Stimulated activated naive CD8-positive, alpha-beta T cell treated with anti-CD3 and anti-CD28 coated beads, Interleukin-15, Interleukin-2, amounts not matched to agents 100 ng/mL and 50 ng/mL, for 24 hours (primary cell): Measurements from ENCODE around the gene SH3D19.
"Not testable (repeated sequence)": the region's sequence is repeated elsewhere in the genome, so short reads cannot be mapped to it uniquely, and the experiment has no call there.

ENCODE experiments used
- H3K27ac Mint-ChIP-seq: one replicate; pipeline ENCODE4 v1.8.0; 2021; ENCODE audit warnings: mild to moderate bottlenecking, mixed read lengths
- H3K27me3 Mint-ChIP-seq: one replicate; pipeline ENCODE4 v1.8.0; 2021; ENCODE audit warnings: mixed read lengths
- H3K36me3 Mint-ChIP-seq: one replicate; pipeline ENCODE4 v1.8.0; 2021; ENCODE audit warnings: low read depth, mixed read lengths
- H3K4me1 Mint-ChIP-seq: one replicate; pipeline ENCODE4 v1.8.0; 2021; ENCODE audit warnings: low read depth, mixed read lengths
- H3K4me3 Mint-ChIP-seq: one replicate; pipeline ENCODE4 v1.8.0; 2021; ENCODE audit warnings: mild to moderate bottlenecking, mixed read lengths
- H3K9me3 Mint-ChIP-seq: one replicate; pipeline ENCODE4 v1.8.0; 2021; ENCODE audit warnings: mixed read lengths

The SH3D19 gene

DNA sequence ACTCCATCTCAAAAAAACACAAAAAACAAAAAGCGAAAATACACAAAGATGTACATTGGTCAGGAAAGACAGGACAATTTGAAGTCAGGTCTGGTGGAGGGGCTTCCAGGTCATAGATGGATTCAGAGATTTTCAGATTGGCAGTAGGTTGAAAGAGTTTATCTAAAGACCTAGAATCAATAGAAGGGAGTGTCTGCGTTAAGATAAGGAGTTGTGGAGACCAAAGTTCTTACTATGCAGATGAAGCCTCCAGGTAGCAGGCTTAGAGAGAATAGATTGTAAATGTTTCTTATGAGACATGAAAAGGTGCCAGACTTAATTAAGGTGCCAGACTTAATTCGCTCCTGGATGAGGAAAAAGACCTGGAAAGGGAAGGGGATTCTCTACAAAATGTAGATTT lies 232.9 kb downstream of the SH3D19 start:
- H3K4me1 Mint-ChIP-seq: peaks cover 6% of the 10 kb centered on the region
- no peaks in the 10 kb centered on the region for H3K36me3 Mint-ChIP-seq
- no peak overlapping the region for H3K27ac Mint-ChIP-seq
- H3K27me3 Mint-ChIP-seq: peaks cover 4% of the 10 kb centered on the region
- H3K9me3 Mint-ChIP-seq: no peaks in the 10 kb centered on the region
- no peak overlapping the region for H3K4me3 Mint-ChIP-seq

GRCh38 chr4:151091047-151091446 lies 234.4 kb downstream of the SH3D19 start:
- Mint-ChIP-seq H3K36me3 (no peaks in the 10 kb centered on the region), H3K27ac (no peak overlapping the region), H3K9me3 (no peaks in the 10 kb centered on the region), H3K27me3 (peaks cover 4% of the 10 kb centered on the region), H3K4me1 (no peaks in the 10 kb centered on the region), H3K4me3 (no peak overlapping the region)

DNA sequence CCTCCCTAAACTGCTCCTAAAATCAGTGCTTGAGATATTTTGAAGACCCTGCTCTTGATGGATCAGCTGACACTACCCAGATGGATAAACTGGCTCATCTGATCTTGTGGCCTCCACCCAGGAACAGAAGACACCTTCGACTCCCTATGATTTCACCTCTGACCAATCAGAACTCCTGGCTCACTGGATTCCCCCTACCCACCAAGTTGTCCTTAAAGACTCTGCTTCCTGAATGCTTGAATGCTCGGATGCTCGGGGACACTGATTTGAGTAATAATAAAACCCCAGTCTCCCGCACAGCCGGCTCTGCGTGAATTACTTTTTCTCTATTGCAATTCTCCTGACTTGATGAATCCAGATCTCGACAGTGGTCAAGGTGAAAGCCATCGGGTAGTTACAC lies 237.9 kb downstream of the SH3D19 start:
- H3K36me3 Mint-ChIP-seq: no peaks in the 10 kb centered on the region
- no peaks in the 10 kb centered on the region for H3K9me3 Mint-ChIP-seq
- no peak overlapping the region for H3K4me3 Mint-ChIP-seq
- no peak overlapping the region for H3K27ac Mint-ChIP-seq
- H3K27me3 Mint-ChIP-seq: peaks cover 4% of the 10 kb centered on the region
- no peaks in the 10 kb centered on the region for H3K4me1 Mint-ChIP-seq

DNA sequence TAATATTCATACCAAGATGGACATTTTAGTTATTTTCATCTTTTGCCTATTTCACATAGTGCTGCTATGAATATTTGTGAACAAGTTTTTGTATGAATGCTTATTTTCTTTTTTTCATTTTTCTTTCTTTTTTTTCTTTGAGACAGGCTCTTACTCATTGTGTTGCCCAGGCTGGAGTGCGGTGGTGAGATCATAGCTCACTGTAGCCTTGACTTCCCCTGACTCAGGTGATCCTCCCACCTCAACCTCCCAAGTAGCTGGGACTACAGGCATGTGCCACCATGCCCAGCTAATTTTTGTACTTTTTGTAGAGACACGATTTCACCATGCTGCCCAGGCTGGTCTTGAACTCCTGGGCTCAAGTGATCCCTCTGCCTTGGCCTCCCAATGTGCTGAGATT lies 247.4 kb downstream of the SH3D19 start:
- not testable (repeated sequence) for H3K9me3 Mint-ChIP-seq, H3K27ac Mint-ChIP-seq, H3K4me1 Mint-ChIP-seq, H3K4me3 Mint-ChIP-seq, H3K36me3 Mint-ChIP-seq, H3K27me3 Mint-ChIP-seq

DNA sequence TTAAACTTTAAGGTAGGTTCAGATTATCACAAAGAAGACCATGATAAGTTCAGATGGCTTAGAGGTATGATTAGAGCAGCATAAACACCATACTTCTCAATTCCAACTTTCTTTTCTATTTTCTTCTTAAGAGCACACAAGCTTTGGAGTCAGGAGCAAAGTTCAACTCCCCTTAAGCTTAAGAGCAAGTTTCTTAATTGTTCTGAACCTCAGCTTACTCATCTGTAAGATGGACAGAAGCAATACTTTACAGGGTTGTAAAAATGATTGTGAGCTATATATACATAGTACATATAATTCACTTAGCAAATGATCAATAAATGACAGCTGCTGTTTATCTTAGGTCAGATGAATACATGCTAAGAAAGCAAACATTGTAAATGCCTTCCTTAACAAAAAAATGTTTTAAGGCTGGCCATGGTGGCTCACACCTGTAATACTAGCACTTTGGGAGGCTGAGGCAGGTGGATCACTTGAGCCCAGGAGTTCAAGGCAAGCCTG lies 250.9 kb downstream of the SH3D19 start:
- H3K27me3 Mint-ChIP-seq: peaks cover 10% of the 10 kb centered on the region
- H3K27ac Mint-ChIP-seq: no peak overlapping the region
- no peak overlapping the region for H3K4me3 Mint-ChIP-seq
- H3K36me3 Mint-ChIP-seq: no peaks in the 10 kb centered on the region
- no peaks in the 10 kb centered on the region for H3K4me1 Mint-ChIP-seq
- H3K9me3 Mint-ChIP-seq: no peaks in the 10 kb centered on the region
